Endothelial cell of umbilical vein (primary cell): ENCODE measurements around the gene IGSF9B. TPM values are rescaled to one million over a fixed set of nuclear protein-coding genes. Genes with fewer than 3 reads are reported as not detected.

ENCODE experiments used
- BruUV-seq: library from RNA; stranded (reverse); fragments of 400-500 nt; replicated peaks from 2 replicates; lab custom pipeline; 2021; lab: Mats Ljungman, UMichigan
- CTCF ChIA-PET: fragments of 300-600, 350-600 bp; sonication (Branson Sonifier 250); formaldehyde crosslinking; loops from one replicate; lab custom pipeline; 2021; ENCODE audit warnings: antibody characterized with exemption, inconsistent platforms; lab: Charles Lee
- POLR2A ChIA-PET: fragments of 300-600, 350-600 bp; sonication (Branson Sonifier 250); formaldehyde crosslinking; loops from one replicate; lab custom pipeline; 2021; ENCODE audit warnings: antibody characterized with exemption, inconsistent platforms; lab: Charles Lee
- DNase-seq: peaks from one replicate; pipeline ENCODE4 v3.0.0-alpha.2; 2011; ENCODE audit warnings: low read depth, low spot score
- FAIRE-seq: peaks from 2 replicates; lab custom pipeline; 2011; peaks lifted over from hg19 to GRCh38; lab: Jason Lieb, UNC
- H2AFZ ChIP-seq: 2 replicates; pipeline ENCODE4 v1.6.0; 2012; ENCODE audit warnings: low read depth, low read length, control low read depth, inconsistent platforms
- H3K27ac ChIP-seq: 2 replicates; pipeline ENCODE4 v1.5.1; 2011; ENCODE audit warnings: low read depth, mild to moderate bottlenecking, control low read depth, low read length, moderate library complexity; ENCODE audit not compliant: insufficient read depth
- H3K27me3 ChIP-seq, 2 experiments: 2 replicates each; pipeline versions ENCODE4 v1.6.0 to v1.6.1; 2011; ENCODE audit warnings: low read length in 2 of 2, mixed read lengths in 1 of 2; ENCODE audit not compliant: control insufficient read depth in 2 of 2, insufficient read depth in 2 of 2
- H3K36me3 ChIP-seq, 2 experiments: 2 replicates in 1 of 2; 3 replicates in 1 of 2; pipeline ENCODE4 v1.5.1; 2011; ENCODE audit warnings: low read length in 2 of 2, mild to moderate bottlenecking in 1 of 2, moderate library complexity in 1 of 2; ENCODE audit not compliant: control insufficient read depth in 2 of 2, insufficient read depth in 2 of 2; ENCODE audit errors: extremely low read depth in 1 of 2
- H3K4me1 ChIP-seq: 3 replicates; pipeline ENCODE4 v1.5.1; 2011; ENCODE audit warnings: mild to moderate bottlenecking, low read length; ENCODE audit not compliant: control insufficient read depth, insufficient read depth; ENCODE audit errors: extremely low read depth
- H3K4me2 ChIP-seq: 2 replicates; pipeline ENCODE4 v1.6.1; 2011; ENCODE audit warnings: low read length, control low read depth, mixed read lengths; ENCODE audit not compliant: insufficient read depth
- H3K4me3 ChIP-seq, 3 experiments: fragments of 200-600 bp in 1 of 3; sonication (generic), shearing (Covaris generic) in 1 of 3; replicated peaks in 1 of 3; 2 replicates each; pipeline ENCODE4 v1.5.1; 2011 to 2016; ENCODE audit warnings: control low read depth in 3 of 3, low read length in 3 of 3, mild to moderate bottlenecking in 2 of 3, inconsistent platforms in 1 of 3, low read depth in 1 of 3, moderate library complexity in 1 of 3; ENCODE audit not compliant: insufficient read depth in 1 of 3
- H3K79me2 ChIP-seq: 2 replicates; pipeline ENCODE4 v1.6.0; 2012; ENCODE audit warnings: low read length, inconsistent platforms; ENCODE audit not compliant: control insufficient read depth, insufficient read depth
- H3K9ac ChIP-seq: replicated peaks from 2 replicates; pipeline ENCODE3; 2011; ENCODE audit warnings: low read length, control low read depth; ENCODE audit not compliant: insufficient read depth; ENCODE audit errors: extremely low read depth
- H3K9me1 ChIP-seq: replicated peaks from 3 replicates; pipeline ENCODE4 v1.6.0; 2011; ENCODE audit warnings: mild to moderate bottlenecking, low read length; ENCODE audit not compliant: control insufficient read depth, insufficient read depth; ENCODE audit errors: extremely low read depth
- H3K9me3 ChIP-seq: replicated peaks from 2 replicates; pipeline ENCODE4 v1.5.1; 2012; ENCODE audit warnings: low read length, inconsistent platforms; ENCODE audit not compliant: control insufficient read depth, insufficient read depth
- H4K20me1 ChIP-seq: replicated peaks from 2 replicates; pipeline ENCODE3; 2011; ENCODE audit warnings: mild to moderate bottlenecking, low read length; ENCODE audit not compliant: control insufficient read depth, insufficient read depth; ENCODE audit errors: extremely low read depth
- EZH2 ChIP-seq: IDR thresholded peaks from 2 replicates; pipeline ENCODE4 v1.6.1; 2012; ENCODE audit warnings: borderline replicate concordance, low read depth, mild to moderate bottlenecking, moderate library complexity, low read length, inconsistent platforms; ENCODE audit not compliant: severe bottlenecking
- FOS ChIP-seq: IDR thresholded peaks from 2 replicates; pipeline ENCODE4 v1.6.1; 2011; ENCODE audit warnings: mild to moderate bottlenecking, low read length, moderate library complexity, borderline replicate concordance; ENCODE audit not compliant: insufficient read depth
- GATA2 ChIP-seq: IDR thresholded peaks from 2 replicates; pipeline ENCODE4 v1.7.0; 2011; ENCODE audit warnings: low read depth, mild to moderate bottlenecking, moderate library complexity, mixed read lengths, low read length; ENCODE audit not compliant: insufficient read length, insufficient read depth
- JUN ChIP-seq: IDR thresholded peaks from 2 replicates; pipeline ENCODE4 v1.6.1; 2011; ENCODE audit warnings: borderline replicate concordance, low read depth; ENCODE audit not compliant: insufficient read length, insufficient read depth
- MYC ChIP-seq: IDR thresholded peaks from one replicate; pipeline ENCODE4 v1.6.1; 2011; ENCODE audit warnings: mild to moderate bottlenecking, low read depth, low read length
- POLR2A ChIP-seq: IDR thresholded peaks from 2 replicates; pipeline ENCODE4 v1.6.1; 2012; ENCODE audit warnings: low read depth, mild to moderate bottlenecking, control low read depth, low read length
- POLR2AphosphoS5 ChIP-seq: IDR thresholded peaks from 2 replicates; pipeline ENCODE4 v1.6.1; 2012; ENCODE audit warnings: low read depth, mild to moderate bottlenecking, control low read depth, low read length, moderate library complexity; ENCODE audit not compliant: insufficient read depth
- dilution Hi-C: fragments of 300-500 bp; cut with MboI; formaldehyde crosslinking; loops from one replicate; pipeline ENCODE4 v1.15.0; 2019; ENCODE audit warnings: low sequenced_read_pairs; ENCODE audit not compliant: extremely low pct_ligation_motif_present
- intact Hi-C: fragments of 100-400 bp; cut with micrococcal nuclease; formaldehyde crosslinking; loops from one replicate; pipeline ENCODE4 v1.10.0; 2022
- polyA plus RNA-seq, 4 experiments: library from polyadenylated mRNA; depleted of rRNA in 3 of 4; stranded (reverse) in 3 of 4; unstranded in 1 of 4; fragments of >200 nt; gene quantifications; 2 replicates each; pipeline versions ENCODE4 v1.2.1 to v1.2.3, GENCODE V29; 2011 to 2012; ENCODE audit warnings: missing spikeins in 1 of 4
- total RNA-seq: library from RNA; stranded (reverse); gene quantifications from 2 replicates; pipeline ENCODE4 v1.2.3, GENCODE V29; 2021
- TF ChIP-seq, protein P1 (sequence below), 2 donors: IDR thresholded peaks; 1 replicate in 1 of 2; 2 replicates in 1 of 2; pipeline ENCODE4 v1.5.1; 2011; ENCODE audit warnings: low read length in 2 of 2, mild to moderate bottlenecking in 2 of 2, moderate library complexity in 2 of 2, control low read depth in 1 of 2, inconsistent platforms in 1 of 2, low read depth in 1 of 2; ENCODE audit not compliant: insufficient read depth in 1 of 2; ENCODE audit errors: extremely low read depth in 1 of 2
- TF ChIP-seq, protein P2 (sequence below): IDR thresholded peaks from 2 replicates; pipeline ENCODE4 v1.6.1; 2011; ENCODE audit not compliant: insufficient read depth, insufficient read length

The IGSF9B gene
- total and polyA plus RNA-seq, 2 donors (not counting 3 experiments of a cell fraction or from before 2014, with no cell fraction given) = 0.15 to 0.18 TPM

DNA sequence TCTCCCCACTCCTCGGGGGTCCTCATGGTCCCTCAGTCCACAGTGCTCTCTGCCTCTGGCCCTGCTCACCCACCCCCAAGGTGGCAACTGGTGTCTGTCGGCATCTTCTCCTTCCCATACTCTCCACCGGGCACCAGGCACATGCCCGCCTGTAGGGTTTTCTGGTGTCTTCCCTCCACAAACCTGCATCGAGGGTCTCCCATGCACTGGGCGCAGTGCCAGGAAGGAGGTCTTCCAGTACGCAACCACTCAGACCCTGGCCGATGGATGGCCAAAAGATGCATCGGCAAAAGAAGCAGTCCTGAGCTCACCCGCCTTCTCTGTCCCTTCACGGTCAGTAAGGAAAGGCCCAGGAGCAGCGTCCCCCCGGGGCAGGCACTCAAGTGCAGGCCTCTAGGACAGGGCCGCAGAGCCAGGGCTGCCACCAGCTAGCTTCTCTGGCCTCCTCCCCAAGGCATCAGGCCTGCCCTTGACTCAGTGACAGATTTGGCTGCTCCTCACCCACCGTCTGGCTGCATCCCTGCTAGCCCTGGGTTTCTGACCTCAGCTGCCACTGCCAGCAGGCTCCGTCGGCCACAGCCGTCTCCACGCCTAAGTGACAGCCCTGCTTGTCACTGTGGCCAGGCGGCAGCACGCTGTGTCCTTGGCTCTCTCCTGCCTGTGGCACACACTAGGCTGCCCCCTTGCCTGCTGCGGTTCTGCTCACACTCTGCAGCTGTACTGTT lies 32.1 kb upstream of the IGSF9B start:
- Histone ChIP-seq H3K4me1 (no peaks in the 10 kb centered on the region), H3K9me1 (no peaks in the 10 kb centered on the region), H3K4me3 (no peak overlapping the region), H3K9me3 (no peaks in the 10 kb centered on the region), H3K9ac (no peak overlapping the region), H3K4me2 (no peak overlapping the region), H3K36me3 (no peaks in the 10 kb centered on the region), H3K79me2 (no peaks in the 10 kb centered on the region), H3K27ac (no peak overlapping the region), H4K20me1 (no peaks in the 10 kb centered on the region), H2AFZ (no peak overlapping the region), H3K27me3 (no peaks in the 10 kb centered on the region)
- POLR2A ChIA-PET = no interaction called here
- intact Hi-C loops = no loop called here
- FAIRE-seq = no peak
- BruUV-seq = no TSS peak
- TF ChIP-seq MYC (no peak), FOS (no peak), JUN (no peak), POLR2AphosphoS5 (no peak), POLR2A (no peak), GATA2 (no peak), EZH2 (no peak)
- TF ChIP-seq, protein P1, sequence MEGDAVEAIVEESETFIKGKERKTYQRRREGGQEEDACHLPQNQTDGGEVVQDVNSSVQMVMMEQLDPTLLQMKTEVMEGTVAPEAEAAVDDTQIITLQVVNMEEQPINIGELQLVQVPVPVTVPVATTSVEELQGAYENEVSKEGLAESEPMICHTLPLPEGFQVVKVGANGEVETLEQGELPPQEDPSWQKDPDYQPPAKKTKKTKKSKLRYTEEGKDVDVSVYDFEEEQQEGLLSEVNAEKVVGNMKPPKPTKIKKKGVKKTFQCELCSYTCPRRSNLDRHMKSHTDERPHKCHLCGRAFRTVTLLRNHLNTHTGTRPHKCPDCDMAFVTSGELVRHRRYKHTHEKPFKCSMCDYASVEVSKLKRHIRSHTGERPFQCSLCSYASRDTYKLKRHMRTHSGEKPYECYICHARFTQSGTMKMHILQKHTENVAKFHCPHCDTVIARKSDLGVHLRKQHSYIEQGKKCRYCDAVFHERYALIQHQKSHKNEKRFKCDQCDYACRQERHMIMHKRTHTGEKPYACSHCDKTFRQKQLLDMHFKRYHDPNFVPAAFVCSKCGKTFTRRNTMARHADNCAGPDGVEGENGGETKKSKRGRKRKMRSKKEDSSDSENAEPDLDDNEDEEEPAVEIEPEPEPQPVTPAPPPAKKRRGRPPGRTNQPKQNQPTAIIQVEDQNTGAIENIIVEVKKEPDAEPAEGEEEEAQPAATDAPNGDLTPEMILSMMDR (IDR thresholded peaks at IDR 0.05; ENCODE audit: extremely low read depth in 1 of 2, insufficient read depth in 1 of 2, low read depth in 1 of 2, low read length in 2 of 2) = no peak
- TF ChIP-seq, protein P2, sequence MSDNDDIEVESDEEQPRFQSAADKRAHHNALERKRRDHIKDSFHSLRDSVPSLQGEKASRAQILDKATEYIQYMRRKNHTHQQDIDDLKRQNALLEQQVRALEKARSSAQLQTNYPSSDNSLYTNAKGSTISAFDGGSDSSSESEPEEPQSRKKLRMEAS = no peak
- CTCF ChIA-PET = no interaction called here
- no peak for DNase-seq
- dilution Hi-C loops = no loop called here
